ENCODE measurements around the gene CACTIN. TPM values are rescaled to one million over a fixed set of nuclear protein-coding genes. Genes with fewer than 3 reads are reported as not detected.

The CACTIN gene
- total RNA-seq, 1 experiment from 2014 or later: 18.6 TPM

DNA sequence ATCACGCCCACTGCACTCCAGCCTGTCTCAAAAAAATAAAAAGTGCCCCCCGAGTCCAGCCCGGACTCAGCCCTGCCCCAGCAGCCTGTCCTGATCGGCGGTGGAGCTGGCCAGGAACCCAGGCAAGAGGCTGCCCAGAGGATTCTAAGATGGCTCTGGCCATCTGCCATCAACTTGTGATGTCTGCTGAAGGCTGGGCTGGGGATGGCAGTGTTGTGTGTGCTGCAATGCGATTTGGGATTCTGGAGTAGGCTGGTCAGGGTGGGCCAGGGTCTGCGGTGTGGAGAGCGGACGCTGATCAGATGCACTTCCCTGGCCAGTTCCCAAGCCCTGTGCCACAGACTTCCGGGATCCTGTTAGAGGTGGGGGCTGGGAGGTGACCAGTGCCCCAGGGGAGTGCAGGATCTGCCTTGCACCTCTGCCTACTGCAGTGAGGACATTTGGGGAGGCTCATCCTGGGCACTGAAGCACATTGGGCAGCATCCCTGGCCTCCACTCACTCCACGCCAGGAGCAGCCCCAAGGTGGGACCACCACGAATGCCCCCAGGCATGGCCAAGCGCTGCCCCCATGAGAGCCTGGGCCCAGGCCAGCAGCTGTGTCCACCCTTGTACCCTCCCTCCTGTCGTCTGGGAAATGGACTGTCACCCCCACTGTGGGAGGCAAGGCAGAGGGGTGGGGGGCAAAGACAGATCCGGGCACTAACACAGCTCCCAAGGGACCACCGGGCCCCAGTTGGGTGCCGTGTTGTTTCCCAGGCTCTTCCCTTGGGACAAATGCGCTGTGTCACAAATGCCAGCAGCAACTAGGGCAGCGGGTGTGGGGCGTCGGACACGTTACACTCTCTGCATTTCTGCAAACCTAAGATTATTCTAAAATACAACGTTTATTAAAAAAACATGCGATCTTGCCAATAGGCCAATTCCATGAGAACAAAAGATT lies 16.5 kb downstream of the CACTIN start:
- no TSS peak for BruUV-seq (replicated peaks)
- Histone ChIP-seq H3K27me3 (ENCODE audit: insufficient read depth, low read depth) (no peaks in the 10 kb centered on the region), H3K4me3 (no peak overlapping the region), H3K9me2 (ENCODE audit: insufficient read depth) (no peaks in the 10 kb centered on the region), H3K4me2 (no peak overlapping the region), H3K27ac (no peak overlapping the region), H3K79me2 (ENCODE audit: low read depth) (no peaks in the 10 kb centered on the region), H3K36me3 (ENCODE audit: low read depth) (no peaks in the 10 kb centered on the region), H3K4me1 (replicated peaks; ENCODE audit: insufficient read depth) (0 out of 2 replicates have a peak, but pooled peaks cover 3% of the 10 kb centered on the region), H3F3A (ENCODE audit: insufficient read depth, low read depth) (0 out of 2 replicates have a peak, but pooled peaks cover 7% of the 10 kb centered on the region), H2AFZ (no peak overlapping the region), H4K20me1 (ENCODE audit: insufficient read depth) (no peaks in the 10 kb centered on the region), H3K9me3 (ENCODE audit: insufficient read depth, low read depth) (no peaks in the 10 kb centered on the region)
- ChIA-PET CTCF (no interaction called here), POLR2A (ENCODE audit: unreplicated experiment) (no interaction called here)
- DNase-seq: no peak
- TF ChIP-seq EZH2 (IDR thresholded peaks at IDR 0.05; ENCODE audit: low read depth): no peak
- TF ChIP-seq, protein P1, sequence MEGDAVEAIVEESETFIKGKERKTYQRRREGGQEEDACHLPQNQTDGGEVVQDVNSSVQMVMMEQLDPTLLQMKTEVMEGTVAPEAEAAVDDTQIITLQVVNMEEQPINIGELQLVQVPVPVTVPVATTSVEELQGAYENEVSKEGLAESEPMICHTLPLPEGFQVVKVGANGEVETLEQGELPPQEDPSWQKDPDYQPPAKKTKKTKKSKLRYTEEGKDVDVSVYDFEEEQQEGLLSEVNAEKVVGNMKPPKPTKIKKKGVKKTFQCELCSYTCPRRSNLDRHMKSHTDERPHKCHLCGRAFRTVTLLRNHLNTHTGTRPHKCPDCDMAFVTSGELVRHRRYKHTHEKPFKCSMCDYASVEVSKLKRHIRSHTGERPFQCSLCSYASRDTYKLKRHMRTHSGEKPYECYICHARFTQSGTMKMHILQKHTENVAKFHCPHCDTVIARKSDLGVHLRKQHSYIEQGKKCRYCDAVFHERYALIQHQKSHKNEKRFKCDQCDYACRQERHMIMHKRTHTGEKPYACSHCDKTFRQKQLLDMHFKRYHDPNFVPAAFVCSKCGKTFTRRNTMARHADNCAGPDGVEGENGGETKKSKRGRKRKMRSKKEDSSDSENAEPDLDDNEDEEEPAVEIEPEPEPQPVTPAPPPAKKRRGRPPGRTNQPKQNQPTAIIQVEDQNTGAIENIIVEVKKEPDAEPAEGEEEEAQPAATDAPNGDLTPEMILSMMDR (conservative IDR thresholded peaks at IDR 0.05): no peak
- intact Hi-C loops (cut with micrococcal nuclease; ENCODE audit: unreplicated experiment): no loop called here

DNA sequence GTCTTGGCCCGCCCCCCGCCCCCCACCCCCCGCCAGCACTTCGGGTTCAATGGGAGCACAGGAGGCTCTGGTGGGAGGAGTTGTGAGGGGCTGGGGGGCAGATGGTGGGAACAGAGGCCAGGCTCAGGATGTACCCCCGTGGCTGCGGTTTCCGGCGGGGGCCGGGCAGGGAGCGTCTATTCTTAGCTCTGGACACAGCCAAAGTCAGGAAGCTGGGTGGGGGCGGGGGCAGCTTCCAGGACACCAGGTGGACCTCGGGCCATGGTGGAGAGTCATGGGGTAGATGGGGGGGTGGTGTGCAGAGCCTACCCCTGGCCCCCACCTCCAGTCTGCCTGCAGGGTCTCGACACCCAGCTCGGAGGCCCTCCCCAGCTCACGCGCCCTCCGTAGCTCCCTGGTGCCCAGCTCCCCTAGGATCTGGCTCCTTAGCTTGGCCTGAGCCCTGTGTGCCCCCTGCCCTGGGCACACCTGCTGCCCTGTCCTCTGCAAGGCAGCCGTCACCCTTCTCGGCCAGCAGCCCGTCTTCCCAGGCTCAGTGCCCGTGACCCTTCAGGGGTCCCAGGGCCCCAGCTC lies 17.8 kb downstream of the CACTIN start:
- H3K4me2 ChIP-seq: no peak overlapping the region
- no peak overlapping the region for H2AFZ ChIP-seq
- no peaks in the 10 kb centered on the region for H3K79me2 ChIP-seq (ENCODE audit: low read depth)
- H4K20me1 ChIP-seq (ENCODE audit: insufficient read depth): no peaks in the 10 kb centered on the region
- DNase-seq: no peak
- no peaks in the 10 kb centered on the region for H3K9me2 ChIP-seq (ENCODE audit: insufficient read depth)
- TF ChIP-seq, protein P1 (conservative IDR thresholded peaks at IDR 0.05): no peak
- TF ChIP-seq EZH2 (IDR thresholded peaks at IDR 0.05; ENCODE audit: low read depth): no peak
- no TSS peak for BruUV-seq (replicated peaks)
- no peaks in the 10 kb centered on the region for H3K27me3 ChIP-seq (ENCODE audit: insufficient read depth, low read depth)
- H3F3A ChIP-seq (ENCODE audit: insufficient read depth, low read depth): 0 out of 2 replicates have a peak, but pooled peaks cover 7% of the 10 kb centered on the region
- H3K9me3 ChIP-seq (ENCODE audit: insufficient read depth, low read depth): no peaks in the 10 kb centered on the region
- intact Hi-C loops (cut with micrococcal nuclease; ENCODE audit: unreplicated experiment): no loop called here
- no peaks in the 10 kb centered on the region for H3K36me3 ChIP-seq (ENCODE audit: low read depth)
- no peak overlapping the region for H3K4me3 ChIP-seq
- ChIA-PET CTCF (no interaction called here), POLR2A (ENCODE audit: unreplicated experiment) (no interaction called here)
- no peak overlapping the region for H3K27ac ChIP-seq
- H3K4me1 ChIP-seq (replicated peaks; ENCODE audit: insufficient read depth): 0 out of 2 replicates have a peak, but pooled peaks cover 3% of the 10 kb centered on the region

DNA sequence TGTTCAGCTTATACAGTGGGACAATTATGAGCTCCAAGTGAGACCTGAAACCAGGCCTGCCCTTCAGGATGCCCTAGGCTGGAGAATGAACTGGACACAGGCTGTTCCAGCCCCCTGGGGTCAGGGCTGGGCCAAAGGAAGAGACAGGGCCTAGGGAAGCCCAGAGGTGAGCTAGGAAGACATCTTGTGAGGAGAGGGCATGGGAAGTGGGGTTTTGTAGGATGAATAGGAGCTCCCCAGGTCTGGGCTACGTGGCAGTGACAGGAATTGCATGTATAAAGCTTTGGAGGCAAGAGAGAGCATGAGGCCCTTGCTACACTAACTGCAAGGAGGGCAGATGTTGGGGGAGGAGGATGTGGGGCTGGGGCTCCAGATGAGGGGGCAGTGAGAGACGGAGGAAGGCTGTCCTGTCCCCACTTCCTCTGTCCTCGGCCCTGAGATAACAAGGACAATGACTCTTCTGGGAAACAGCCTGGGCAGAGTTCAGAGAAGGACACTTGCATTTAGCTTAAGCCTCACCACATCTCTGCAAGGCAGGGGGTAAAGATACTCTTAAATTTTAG lies 18.4 kb downstream of the CACTIN start:
- TF ChIP-seq, protein P1 (conservative IDR thresholded peaks at IDR 0.05): no peak
- no peak for TF ChIP-seq EZH2 (IDR thresholded peaks at IDR 0.05; ENCODE audit: low read depth)
- H3K36me3 ChIP-seq (ENCODE audit: low read depth): no peaks in the 10 kb centered on the region
- no peak for DNase-seq
- no peaks in the 10 kb centered on the region for H4K20me1 ChIP-seq (ENCODE audit: insufficient read depth)
- H3K27me3 ChIP-seq (ENCODE audit: insufficient read depth, low read depth): no peaks in the 10 kb centered on the region
- intact Hi-C loops (cut with micrococcal nuclease; ENCODE audit: unreplicated experiment): no loop called here
- H3K9me2 ChIP-seq (ENCODE audit: insufficient read depth): no peaks in the 10 kb centered on the region
- H3K4me2 ChIP-seq: no peak overlapping the region
- no peak overlapping the region for H3K27ac ChIP-seq
- no peaks in the 10 kb centered on the region for H3K9me3 ChIP-seq (ENCODE audit: insufficient read depth, low read depth)
- no TSS peak for BruUV-seq (replicated peaks)
- H3F3A ChIP-seq (ENCODE audit: insufficient read depth, low read depth): 0 out of 2 replicates have a peak, but pooled peaks cover 7% of the 10 kb centered on the region
- ChIA-PET CTCF (no interaction called here), POLR2A (ENCODE audit: unreplicated experiment) (no interaction called here)
- 0 out of 2 replicates have a peak, but pooled peaks cover 3% of the 10 kb centered on the region for H3K4me1 ChIP-seq (replicated peaks; ENCODE audit: insufficient read depth)
- H3K4me3 ChIP-seq: no peak overlapping the region
- no peak overlapping the region for H2AFZ ChIP-seq
- no peaks in the 10 kb centered on the region for H3K79me2 ChIP-seq (ENCODE audit: low read depth)
